Fibroblast of lung (primary cell): ENCODE data around the gene CRAMP1.

Experiments used
- EZH2 ChIP-seq: IDR thresholded peaks from 2 replicates; pipeline ENCODE4 v1.5.1; 2012; ENCODE audit warnings: low read length, control low read depth, mild to moderate bottlenecking; ENCODE audit errors: missing control alignments
- TF ChIP-seq, protein P1 (sequence below), 2 donors: IDR thresholded peaks in 1 of 2; conservative IDR thresholded peaks in 1 of 2; 1 replicate in 1 of 2; 2 replicates in 1 of 2; pipeline ENCODE4 v1.5.1; 2011 to 2012; ENCODE audit warnings: low read length in 2 of 2, control low read depth in 1 of 2, inconsistent platforms in 1 of 2, low read depth in 1 of 2, mild to moderate bottlenecking in 1 of 2

GRCh38 chr16:1590366-1590765 is 21.8 kb upstream of the CRAMP1 start:
- no peak for TF ChIP-seq EZH2
- TF ChIP-seq, protein P1, sequence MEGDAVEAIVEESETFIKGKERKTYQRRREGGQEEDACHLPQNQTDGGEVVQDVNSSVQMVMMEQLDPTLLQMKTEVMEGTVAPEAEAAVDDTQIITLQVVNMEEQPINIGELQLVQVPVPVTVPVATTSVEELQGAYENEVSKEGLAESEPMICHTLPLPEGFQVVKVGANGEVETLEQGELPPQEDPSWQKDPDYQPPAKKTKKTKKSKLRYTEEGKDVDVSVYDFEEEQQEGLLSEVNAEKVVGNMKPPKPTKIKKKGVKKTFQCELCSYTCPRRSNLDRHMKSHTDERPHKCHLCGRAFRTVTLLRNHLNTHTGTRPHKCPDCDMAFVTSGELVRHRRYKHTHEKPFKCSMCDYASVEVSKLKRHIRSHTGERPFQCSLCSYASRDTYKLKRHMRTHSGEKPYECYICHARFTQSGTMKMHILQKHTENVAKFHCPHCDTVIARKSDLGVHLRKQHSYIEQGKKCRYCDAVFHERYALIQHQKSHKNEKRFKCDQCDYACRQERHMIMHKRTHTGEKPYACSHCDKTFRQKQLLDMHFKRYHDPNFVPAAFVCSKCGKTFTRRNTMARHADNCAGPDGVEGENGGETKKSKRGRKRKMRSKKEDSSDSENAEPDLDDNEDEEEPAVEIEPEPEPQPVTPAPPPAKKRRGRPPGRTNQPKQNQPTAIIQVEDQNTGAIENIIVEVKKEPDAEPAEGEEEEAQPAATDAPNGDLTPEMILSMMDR (conservative IDR thresholded peaks at IDR 0.05 in 1 of 2, IDR thresholded peaks at IDR 0.05 in 1 of 2; ENCODE audit: low read depth in 1 of 2, low read length in 2 of 2) = no peak
